HepG2 (cell line): ENCODE measurements around the gene TOMM40L. TPM values are rescaled to one million over a fixed set of nuclear protein-coding genes. Genes with fewer than 3 reads are reported as not detected.

Experiments used
- AFF4 ChIP-seq: sonication (generic); formaldehyde crosslinking; IDR thresholded peaks from 2 replicates; pipeline ENCODE4 v1.4.0; 2020; ENCODE audit warnings: missing genetic modification reagents
- CREB3 ChIP-seq: sonication (generic); formaldehyde crosslinking; IDR thresholded peaks from 2 replicates; pipeline ENCODE4 v1.5.0; 2020; ENCODE audit warnings: missing genetic modification reagents
- EEA1 ChIP-seq: sonication (generic); formaldehyde crosslinking; IDR thresholded peaks from 2 replicates; pipeline ENCODE4 v1.5.1; 2020; ENCODE audit warnings: mild to moderate bottlenecking, missing genetic modification reagents, borderline replicate concordance
- ELF3 ChIP-seq: IDR thresholded peaks from 2 replicates; pipeline ENCODE4 v1.6.1; 2016; ENCODE audit warnings: missing genetic modification reagents, missing compliant biosample characterization
- EZH2 ChIP-seq: conservative IDR thresholded peaks from 2 replicates; pipeline ENCODE4 v1.6.1; 2012; ENCODE audit warnings: mild to moderate bottlenecking, low read depth, low read length, moderate library complexity
- IRX3 ChIP-seq: sonication (generic); formaldehyde crosslinking; IDR thresholded peaks from 2 replicates; pipeline ENCODE4 v1.8.1; 2023; ENCODE audit warnings: mild to moderate bottlenecking, low read depth, missing genetic modification reagents, borderline replicate concordance
- KMT2B ChIP-seq: IDR thresholded peaks from 2 replicates; pipeline ENCODE4 v1.6.1; 2016; ENCODE audit warnings: missing genetic modification reagents, missing compliant biosample characterization
- POLR2A ChIP-seq, 2 experiments: IDR thresholded peaks; 2 replicates each; pipeline ENCODE4 v1.6.1; 2011; ENCODE audit warnings: low read depth in 2 of 2, low read length in 2 of 2, mild to moderate bottlenecking in 1 of 2, moderate library complexity in 1 of 2; ENCODE audit not compliant: insufficient read depth in 1 of 2
- REL ChIP-seq: sonication (generic); formaldehyde crosslinking; conservative IDR thresholded peaks from 2 replicates; pipeline ENCODE4 v1.8.0; 2022; ENCODE audit warnings: mild to moderate bottlenecking, missing genetic modification reagents, moderate library complexity
- SIN3A ChIP-seq: IDR thresholded peaks from 2 replicates; pipeline ENCODE4 v1.6.1; 2011; ENCODE audit warnings: low read depth, mild to moderate bottlenecking, control low read depth, low read length, borderline replicate concordance
- SRSF9 ChIP-seq: fragments of 200-400 bp; formaldehyde crosslinking; IDR thresholded peaks from 2 replicates; pipeline ENCODE4 v1.6.1; 2018; ENCODE audit warnings: borderline replicate concordance, mild to moderate bottlenecking, low read depth, low read length; ENCODE audit not compliant: insufficient read depth, poor library complexity, severe bottlenecking
- SUZ12 ChIP-seq: fragments of 150-350 bp; IDR thresholded peaks from 2 replicates; pipeline ENCODE4 v1.6.1; 2014; ENCODE audit warnings: low read depth, low read length
- TRIM22 ChIP-seq: fragments of 450-650 bp; IDR thresholded peaks from 2 replicates; pipeline ENCODE4 v1.6.1; 2017
- ZBTB8A ChIP-seq: sonication (generic); formaldehyde crosslinking; IDR thresholded peaks from 2 replicates; pipeline ENCODE4 v1.4.0; 2020; ENCODE audit warnings: mild to moderate bottlenecking, low read depth, missing genetic modification reagents, borderline replicate concordance
- ZFAT ChIP-seq: sonication (generic); formaldehyde crosslinking; conservative IDR thresholded peaks from 2 replicates; pipeline ENCODE4 v1.8.1; 2023; ENCODE audit warnings: missing genetic modification reagents, inconsistent platforms
- ZNF124 ChIP-seq: sonication (generic); formaldehyde crosslinking; IDR thresholded peaks from 2 replicates; pipeline ENCODE4 v1.4.0; 2020; ENCODE audit warnings: missing genetic modification reagents
- ZNF652 ChIP-seq: IDR thresholded peaks from 2 replicates; pipeline ENCODE4 v1.6.1; 2016; ENCODE audit warnings: low read depth, borderline replicate concordance
- ZSCAN21 ChIP-seq: sonication (generic); formaldehyde crosslinking; IDR thresholded peaks from 2 replicates; pipeline ENCODE4 v1.8.0; 2022; ENCODE audit warnings: mild to moderate bottlenecking, missing genetic modification reagents, moderate library complexity, borderline replicate concordance
- polyA plus RNA-seq, 8 experiments: library from polyadenylated mRNA; depleted of rRNA in 3 of 8; stranded (reverse) in 7 of 8; unstranded in 1 of 8; fragments of >200 nt; fragmentation: Illumina TruSeq in 4 of 8; extraction: Trizol in 4 of 8; gene quantifications; 2 replicates each; pipeline versions ENCODE4 v1.2.1 to v1.2.3, GENCODE V29; 2011 to 2016; ENCODE audit warnings: low read depth in 4 of 8, missing spikeins in 1 of 8, mixed read lengths in 1 of 8; ENCODE audit not compliant: insufficient read depth in 1 of 8
- total RNA-seq, 5 experiments: library from RNA; depleted of rRNA; stranded (reverse); fragments of >200 nt; fragmentation: Illumina TruSeq; extraction: Trizol; gene quantifications; 2 replicates each; pipeline ENCODE4 v1.2.3, GENCODE V29; 2016; ENCODE audit warnings: low read depth in 1 of 5
- TF ChIP-seq, protein P1 (sequence below): IDR thresholded peaks from 2 replicates; pipeline ENCODE4 v1.6.1; 2018; ENCODE audit warnings: missing genetic modification reagents, mild to moderate bottlenecking, missing compliant biosample characterization
- TF ChIP-seq, protein P2 (sequence below): sonication (generic); formaldehyde crosslinking; IDR thresholded peaks from 2 replicates; pipeline ENCODE4 v1.4.0; 2020; ENCODE audit warnings: missing genetic modification reagents, borderline replicate concordance

TOMM40L gene
- total and polyA plus RNA-seq, 2 of the 13 experiments (the other 11 are each of a cell fraction or from before 2014, with no cell fraction given): 14.1 to 26.2 TPM

DNA sequence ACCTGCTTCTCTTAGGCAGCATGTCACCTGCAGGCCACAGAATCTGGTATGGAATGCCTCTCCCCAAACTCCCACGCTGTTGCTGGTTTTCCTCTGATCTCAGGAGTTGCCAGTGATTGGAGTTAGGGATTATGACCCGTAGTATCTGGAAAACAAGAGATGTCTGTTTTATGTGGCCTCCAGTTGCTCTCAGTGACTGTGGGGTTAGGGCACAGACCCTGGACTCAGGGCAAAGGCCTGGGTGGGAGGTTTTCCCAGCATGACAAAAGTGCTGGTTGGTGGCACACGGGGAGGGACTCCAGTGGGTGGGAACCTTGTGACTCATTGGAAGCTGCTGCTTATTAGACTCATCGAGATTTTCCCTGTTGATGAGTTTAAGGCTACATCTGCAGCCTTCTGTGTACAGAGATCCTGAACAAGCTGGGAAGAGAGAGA, 12.2 kb downstream of the TOMM40L start, which contains the start of gene NR1I3 (continued):
- TF ChIP-seq, protein P1, sequence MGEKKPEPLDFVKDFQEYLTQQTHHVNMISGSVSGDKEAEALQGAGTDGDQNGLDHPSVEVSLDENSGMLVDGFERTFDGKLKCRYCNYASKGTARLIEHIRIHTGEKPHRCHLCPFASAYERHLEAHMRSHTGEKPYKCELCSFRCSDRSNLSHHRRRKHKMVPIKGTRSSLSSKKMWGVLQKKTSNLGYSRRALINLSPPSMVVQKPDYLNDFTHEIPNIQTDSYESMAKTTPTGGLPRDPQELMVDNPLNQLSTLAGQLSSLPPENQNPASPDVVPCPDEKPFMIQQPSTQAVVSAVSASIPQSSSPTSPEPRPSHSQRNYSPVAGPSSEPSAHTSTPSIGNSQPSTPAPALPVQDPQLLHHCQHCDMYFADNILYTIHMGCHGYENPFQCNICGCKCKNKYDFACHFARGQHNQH (CRISPR knock-in tag): 0 out of 2 replicates have a peak, but pooled peaks have one; percentile 36
- TF ChIP-seq IRX3 (CRISPR knock-in tag): no peak
- TF ChIP-seq TRIM22: no peak
- TF ChIP-seq ZBTB8A (CRISPR knock-in tag): no peak
- TF ChIP-seq AFF4: no peak
- TF ChIP-seq ELF3 (CRISPR knock-in tag): no peak
- no peak for TF ChIP-seq ZNF124 (CRISPR knock-in tag)
- TF ChIP-seq, protein P2, sequence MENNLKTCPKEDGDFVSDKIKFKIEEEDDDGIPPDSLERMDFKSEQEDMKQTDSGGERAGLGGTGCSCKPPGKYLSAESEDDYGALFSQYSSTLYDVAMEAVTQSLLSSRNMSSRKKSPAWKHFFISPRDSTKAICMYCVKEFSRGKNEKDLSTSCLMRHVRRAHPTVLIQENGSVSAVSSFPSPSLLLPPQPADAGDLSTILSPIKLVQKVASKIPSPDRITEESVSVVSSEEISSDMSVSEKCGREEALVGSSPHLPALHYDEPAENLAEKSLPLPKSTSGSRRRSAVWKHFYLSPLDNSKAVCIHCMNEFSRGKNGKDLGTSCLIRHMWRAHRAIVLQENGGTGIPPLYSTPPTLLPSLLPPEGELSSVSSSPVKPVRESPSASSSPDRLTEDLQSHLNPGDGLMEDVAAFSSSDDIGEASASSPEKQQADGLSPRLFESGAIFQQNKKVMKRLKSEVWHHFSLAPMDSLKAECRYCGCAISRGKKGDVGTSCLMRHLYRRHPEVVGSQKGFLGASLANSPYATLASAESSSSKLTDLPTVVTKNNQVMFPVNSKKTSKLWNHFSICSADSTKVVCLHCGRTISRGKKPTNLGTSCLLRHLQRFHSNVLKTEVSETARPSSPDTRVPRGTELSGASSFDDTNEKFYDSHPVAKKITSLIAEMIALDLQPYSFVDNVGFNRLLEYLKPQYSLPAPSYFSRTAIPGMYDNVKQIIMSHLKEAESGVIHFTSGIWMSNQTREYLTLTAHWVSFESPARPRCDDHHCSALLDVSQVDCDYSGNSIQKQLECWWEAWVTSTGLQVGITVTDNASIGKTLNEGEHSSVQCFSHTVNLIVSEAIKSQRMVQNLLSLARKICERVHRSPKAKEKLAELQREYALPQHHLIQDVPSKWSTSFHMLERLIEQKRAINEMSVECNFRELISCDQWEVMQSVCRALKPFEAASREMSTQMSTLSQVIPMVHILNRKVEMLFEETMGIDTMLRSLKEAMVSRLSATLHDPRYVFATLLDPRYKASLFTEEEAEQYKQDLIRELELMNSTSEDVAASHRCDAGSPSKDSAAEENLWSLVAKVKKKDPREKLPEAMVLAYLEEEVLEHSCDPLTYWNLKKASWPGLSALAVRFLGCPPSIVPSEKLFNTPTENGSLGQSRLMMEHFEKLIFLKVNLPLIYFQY (CRISPR knock-in tag): no peak
- no peak for TF ChIP-seq REL
- no peak for TF ChIP-seq KMT2B
- TF ChIP-seq ZNF652 (CRISPR knock-in tag): no peak
- no peak for TF ChIP-seq EZH2
- no peak for TF ChIP-seq ZFAT (CRISPR knock-in tag)
- TF ChIP-seq EEA1 (CRISPR knock-in tag): no peak
- no peak for TF ChIP-seq ZSCAN21 (CRISPR knock-in tag)
- no peak for TF ChIP-seq SRSF9
- TF ChIP-seq POLR2A (IDR thresholded peaks at IDR 0.05; ENCODE audit: insufficient read depth in 1 of 2, low read depth in 2 of 2, low read length in 2 of 2): no peak
- TF ChIP-seq SUZ12: no peak
- TF ChIP-seq CREB3: no peak
- no peak for TF ChIP-seq SIN3A
